B cell (primary cell): Measurements from ENCODE around the gene ZNF184. TPM values are rescaled to one million over a fixed set of nuclear protein-coding genes. Genes with fewer than 3 reads are reported as not detected.
A peak's percentile ranks its signal among the peaks of the same experiment; 100 is the strongest.

Experiments used
- ATAC-seq: fragments of 200-7000 bp; cut with Tn5 transposase; one replicate; pipeline ENCODE4 v1.10.0; 2021; ENCODE audit warnings: low read depth, mild to moderate bottlenecking, moderate number of reproducible peaks, moderate library complexity
- CTCF ChIA-PET: fragments of 350-600 bp; sonication (Branson Sonifier 250); formaldehyde crosslinking; loops from one replicate; lab custom pipeline; 2021; ENCODE audit warnings: antibody characterized with exemption, inconsistent platforms; lab: Charles Lee
- POLR2A ChIA-PET: fragments of 350-600 bp; sonication (Branson Sonifier 250); formaldehyde crosslinking; loops from one replicate; lab custom pipeline; 2021; ENCODE audit warnings: antibody characterized with exemption; lab: Charles Lee
- DNase-seq: peaks from one replicate; pipeline ENCODE4 v3.0.0; 2013
- H2AFZ ChIP-seq: 2 replicates; pipeline ENCODE4 v1.6.1; 2012; ENCODE audit warnings: mild to moderate bottlenecking, low read depth, low read length; ENCODE audit not compliant: insufficient read depth, poor library complexity, severe bottlenecking
- H3K27ac ChIP-seq, 2 donors: 1 replicate in 1 of 2; 2 replicates in 1 of 2; pipeline ENCODE4 v1.5.1; 2012 to 2013; ENCODE audit warnings: low read length in 2 of 2, mild to moderate bottlenecking in 2 of 2, moderate library complexity in 1 of 2
- H3K27me3 ChIP-seq, 4 experiments: fragments of 200-600 bp in 1 of 4; sonication (generic) in 1 of 4; replicated peaks in 1 of 4; 1 replicate in 2 of 4; 2 replicates in 2 of 4; pipeline versions ENCODE4 v1.6.1 to v1.7.0; 2013 to 2016; ENCODE audit warnings: low read length in 3 of 4, mild to moderate bottlenecking in 2 of 4, mixed read lengths in 1 of 4, moderate library complexity in 1 of 4; ENCODE audit not compliant: insufficient read depth in 4 of 4, control insufficient read depth in 3 of 4; ENCODE audit errors: control extremely low read depth in 1 of 4
- H3K36me3 ChIP-seq, 2 experiments: replicated peaks in 1 of 2; 1 replicate in 1 of 2; 2 replicates in 1 of 2; pipeline versions ENCODE4 v1.6.1 to v1.7.1; 2013; ENCODE audit warnings: low read length in 1 of 2; ENCODE audit not compliant: insufficient read depth in 2 of 2, control insufficient read depth in 1 of 2; ENCODE audit errors: control extremely low read depth in 1 of 2, extremely low read depth in 1 of 2
- H3K4me1 ChIP-seq, 2 donors: fragments of 200-600 bp in 1 of 2; sonication (generic) in 1 of 2; 1 replicate in 1 of 2; 2 replicates in 1 of 2; pipeline versions ENCODE4 v1.5.1 to v1.6.1; 2013 to 2017; ENCODE audit warnings: low read length in 2 of 2; ENCODE audit not compliant: control insufficient read depth in 2 of 2, insufficient read depth in 2 of 2
- H3K4me2 ChIP-seq: replicated peaks from 2 replicates; pipeline ENCODE3; 2012; ENCODE audit warnings: mild to moderate bottlenecking, low read depth, low read length; ENCODE audit not compliant: poor library complexity, severe bottlenecking
- H3K4me3 ChIP-seq, 5 experiments: fragments of 200-600 bp in 1 of 5; sonication (generic) in 1 of 5; 1 replicate in 3 of 5; 2 replicates in 2 of 5; pipeline versions ENCODE4 v1.5.1 to v1.7.0; 2011 to 2016; ENCODE audit warnings: low read length in 4 of 5, mild to moderate bottlenecking in 4 of 5, low read depth in 2 of 5, control low read depth in 1 of 5, moderate library complexity in 1 of 5; ENCODE audit not compliant: insufficient read depth in 1 of 5; ENCODE audit errors: control extremely low read depth in 1 of 5, extremely low read depth in 1 of 5
- H3K79me2 ChIP-seq: fragments of 200-600 bp; sonication (generic); one replicate; pipeline ENCODE4 v1.6.0; 2016; ENCODE audit warnings: low read length; ENCODE audit not compliant: control insufficient read depth, insufficient read depth
- H3K9ac ChIP-seq: fragments of 200-600 bp; sonication (generic); 2 replicates; pipeline ENCODE4 v1.6.1; 2017; ENCODE audit warnings: mild to moderate bottlenecking, low read length, moderate library complexity
- H3K9me3 ChIP-seq, 3 donors: one replicate each; pipeline versions ENCODE4 v1.6.1 to v1.7.1; 2013; ENCODE audit warnings: low read length in 2 of 3; ENCODE audit not compliant: control insufficient read depth in 2 of 3, insufficient read depth in 1 of 3; ENCODE audit errors: control extremely low read depth in 1 of 3
- H4K20me1 ChIP-seq: 2 replicates; pipeline ENCODE4 v1.6.0; 2012; ENCODE audit warnings: mild to moderate bottlenecking, low read length; ENCODE audit not compliant: insufficient read depth, control insufficient read depth, poor library complexity, severe bottlenecking
- H3K27ac Mint-ChIP-seq: one replicate; pipeline ENCODE4 v1.8.0; 2021; ENCODE audit warnings: mixed read lengths
- H3K27me3 Mint-ChIP-seq: one replicate; pipeline ENCODE4 v1.8.0; 2021; ENCODE audit warnings: mixed read lengths
- H3K4me1 Mint-ChIP-seq: one replicate; pipeline ENCODE4 v1.8.0; 2021; ENCODE audit warnings: mixed read lengths
- H3K4me3 Mint-ChIP-seq: one replicate; pipeline ENCODE4 v1.8.0; 2021; ENCODE audit warnings: mixed read lengths
- H3K9me3 Mint-ChIP-seq: one replicate; pipeline ENCODE4 v1.8.0; 2022; ENCODE audit warnings: mixed read lengths; ENCODE audit not compliant: insufficient read depth
- EZH2 ChIP-seq: IDR thresholded peaks from 2 replicates; pipeline ENCODE4 v1.6.1; 2012; ENCODE audit warnings: borderline replicate concordance, low read depth, mild to moderate bottlenecking, moderate library complexity, low read length; ENCODE audit not compliant: insufficient read depth, poor library complexity, severe bottlenecking
- WGBS: methylation state at CpG from one replicate; pipeline ENCODE4 v1.1.5; 2013; ENCODE audit warnings: missing lambda C conversion rate; ENCODE audit not compliant: insufficient coverage; 5-methylcytosine and 5-hydroxymethylcytosine counted together
- intact Hi-C: fragments of 100-400 bp; cut with micrococcal nuclease; formaldehyde crosslinking; loops from one replicate; pipeline ENCODE4 v1.10.0; 2022
- polyA minus RNA-seq: library from RNA; depleted of rRNA, polyadenylated mRNA; stranded (reverse); fragments of >200 nt; gene quantifications from 2 replicates; pipeline ENCODE4 v1.2.3, GENCODE V29; 2012
- polyA plus RNA-seq: library from polyadenylated mRNA; depleted of rRNA; stranded (reverse); fragments of >200 nt; gene quantifications from 2 replicates; pipeline ENCODE4 v1.2.3, GENCODE V29; 2012
- total RNA-seq, 2 donors: library from RNA; stranded (reverse); fragments of 120-200 nt in 1 of 2; gene quantifications; 1 replicate in 1 of 2; 2 replicates in 1 of 2; pipeline versions ENCODE4 v1.2.3 to v1.2.4, GENCODE V29; 2013 to 2022
- TF ChIP-seq, protein P1 (sequence below): fragments of 200-600 bp; IDR thresholded peaks from one replicate; pipeline ENCODE4 v1.8.0; 2022; ENCODE audit warnings: antibody characterized with exemption, mild to moderate bottlenecking

ZNF184 gene
- total RNA-seq (11.8 TPM in 2 replicates), polyA plus RNA-seq (3.7 and 6.9 TPM in 2 replicates), polyA minus RNA-seq (4.2 and 5.0 TPM in 2 replicates)
- total RNA-seq (2013), result 16.6 TPM

DNA sequence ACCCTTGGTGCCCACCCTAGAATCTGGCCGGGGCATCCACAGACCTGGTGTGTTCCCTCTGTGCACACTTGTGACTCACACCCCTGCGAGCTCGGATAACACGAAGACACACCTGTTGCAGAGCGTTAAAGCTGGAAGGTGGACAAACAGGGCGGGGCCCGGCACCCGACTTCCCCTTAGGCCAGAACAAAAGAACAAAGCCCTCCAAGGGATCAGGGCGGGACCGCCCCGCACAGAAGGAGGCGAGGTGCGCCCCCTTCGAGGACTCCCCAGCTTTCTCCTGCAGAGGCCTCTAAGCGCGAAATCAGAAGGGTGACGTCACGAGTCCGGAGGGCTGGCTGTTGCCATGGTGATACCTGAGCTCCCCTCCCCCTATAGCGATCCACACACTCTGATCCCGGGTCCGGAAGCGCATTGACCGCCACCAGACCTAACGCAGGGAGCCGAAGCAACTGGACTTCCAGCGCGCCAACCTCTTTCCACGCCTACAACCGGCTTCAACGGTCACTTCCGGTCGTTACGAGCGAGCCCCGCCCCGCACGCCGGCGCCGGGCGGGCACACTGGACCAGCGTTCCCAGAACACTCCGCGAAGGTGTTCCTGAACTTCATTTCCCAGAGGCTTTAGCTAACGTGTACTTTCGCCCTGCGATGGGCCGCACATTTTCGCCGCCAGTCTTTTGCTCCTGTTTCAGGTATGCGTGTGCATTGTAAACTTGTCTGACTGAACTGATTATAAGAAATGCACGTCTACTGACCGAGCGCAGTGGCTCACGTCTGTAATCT is at the start of gene ZNF184:
Gene ZNF184 (minus strand): TSS at position 489 of the 784 bp plus-strand sequence. CDS start 811 bp downstream, outside the sequence.
- Histone ChIP-seq H3K36me3 (peaks cover 0 to 11% of the 10 kb centered on the region in 2 experiments), H3K9me3 (no peaks in the 10 kb centered on the region), H3K27ac (peak within 1 kb of the TSS; percentile 89 to 97), H3K27me3 (no peaks in the 10 kb centered on the region), H3K9ac (peak within 1 kb of the TSS; percentile 89), H3K4me2 (peak within 1 kb of the TSS; percentile 79), H3K4me1 (peaks cover 16 to 22% of the 10 kb centered on the region in 2 donors), H3K4me3 (peak within 1 kb of the TSS; percentile 75 to 93 (median 83)), H3K79me2 (peaks cover 9% of the 10 kb centered on the region), H4K20me1 (no peaks in the 10 kb centered on the region), H2AFZ (peak within 1 kb of the TSS; percentile 78)
- TF ChIP-seq, protein P1, sequence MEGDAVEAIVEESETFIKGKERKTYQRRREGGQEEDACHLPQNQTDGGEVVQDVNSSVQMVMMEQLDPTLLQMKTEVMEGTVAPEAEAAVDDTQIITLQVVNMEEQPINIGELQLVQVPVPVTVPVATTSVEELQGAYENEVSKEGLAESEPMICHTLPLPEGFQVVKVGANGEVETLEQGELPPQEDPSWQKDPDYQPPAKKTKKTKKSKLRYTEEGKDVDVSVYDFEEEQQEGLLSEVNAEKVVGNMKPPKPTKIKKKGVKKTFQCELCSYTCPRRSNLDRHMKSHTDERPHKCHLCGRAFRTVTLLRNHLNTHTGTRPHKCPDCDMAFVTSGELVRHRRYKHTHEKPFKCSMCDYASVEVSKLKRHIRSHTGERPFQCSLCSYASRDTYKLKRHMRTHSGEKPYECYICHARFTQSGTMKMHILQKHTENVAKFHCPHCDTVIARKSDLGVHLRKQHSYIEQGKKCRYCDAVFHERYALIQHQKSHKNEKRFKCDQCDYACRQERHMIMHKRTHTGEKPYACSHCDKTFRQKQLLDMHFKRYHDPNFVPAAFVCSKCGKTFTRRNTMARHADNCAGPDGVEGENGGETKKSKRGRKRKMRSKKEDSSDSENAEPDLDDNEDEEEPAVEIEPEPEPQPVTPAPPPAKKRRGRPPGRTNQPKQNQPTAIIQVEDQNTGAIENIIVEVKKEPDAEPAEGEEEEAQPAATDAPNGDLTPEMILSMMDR, result peak; percentile 31
- TF ChIP-seq EZH2, result no peak
- DNase-seq (peak; percentile 96), ATAC-seq (peak; percentile 92)
- H3K27me3 Mint-ChIP-seq, result no peaks in the 10 kb centered on the region
- peaks cover 44% of the 10 kb centered on the region for H3K4me1 Mint-ChIP-seq
- ChIA-PET CTCF (interaction anchor here (1.0 to 1.8 kb wide), 6 partner anchors 46 to 420 kb away, joined by 3 to 8 read pairs (median 4); a partner anchor contains a TSS), POLR2A (interaction anchor here (0.5 to 1.5 kb wide), 10 partner anchors 31 to 1423 kb away, joined by 3 to 9 read pairs (median 4); partner anchors contain the start of gene ZNF391)
- WGBS, result under 1% methylated on average over 50 of the region's 56 CpGs
- peak within 1 kb of the TSS; percentile 99 for H3K27ac Mint-ChIP-seq
- H3K4me3 Mint-ChIP-seq, result peak within 1 kb of the TSS; percentile 100
- H3K9me3 Mint-ChIP-seq, result no peaks in the 10 kb centered on the region
- intact Hi-C loops, result loop anchor here (1.0 to 10.0 kb wide), 10 partner anchors 85 to 1362 kb away; partner anchors contain the start of genes ZNF391 and ZSCAN12
